Panc1 (cell line): ENCODE results near the gene EIF2D.

Source experiments
- POLR2AphosphoS5 ChIP-seq: IDR thresholded peaks from 2 replicates; pipeline ENCODE4 v1.6.1; 2012; ENCODE audit warnings: mild to moderate bottlenecking, low read depth, low read length, moderate library complexity
- REST ChIP-seq, 2 experiments: IDR thresholded peaks; 2 replicates each; pipeline ENCODE4 v1.6.1; 2011 to 2012; ENCODE audit warnings: low read depth in 2 of 2, control low read depth in 1 of 2, low read length in 1 of 2, mild to moderate bottlenecking in 1 of 2, moderate library complexity in 1 of 2; ENCODE audit not compliant: insufficient read depth in 1 of 2
- SIN3A ChIP-seq: IDR thresholded peaks from 2 replicates; pipeline ENCODE4 v1.6.1; 2012; ENCODE audit warnings: low read depth, mild to moderate bottlenecking, low read length, moderate library complexity, borderline replicate concordance; ENCODE audit not compliant: insufficient read depth
- TCF7L2 ChIP-seq: IDR thresholded peaks from 2 replicates; pipeline ENCODE4 v1.6.1; 2011; ENCODE audit warnings: mild to moderate bottlenecking, low read depth, low read length, inconsistent platforms
- TF ChIP-seq, protein P1 (sequence below): fragments of 450-650 bp; IDR thresholded peaks from 2 replicates; pipeline ENCODE4 v1.5.1; 2017; ENCODE audit warnings: mild to moderate bottlenecking

DNA sequence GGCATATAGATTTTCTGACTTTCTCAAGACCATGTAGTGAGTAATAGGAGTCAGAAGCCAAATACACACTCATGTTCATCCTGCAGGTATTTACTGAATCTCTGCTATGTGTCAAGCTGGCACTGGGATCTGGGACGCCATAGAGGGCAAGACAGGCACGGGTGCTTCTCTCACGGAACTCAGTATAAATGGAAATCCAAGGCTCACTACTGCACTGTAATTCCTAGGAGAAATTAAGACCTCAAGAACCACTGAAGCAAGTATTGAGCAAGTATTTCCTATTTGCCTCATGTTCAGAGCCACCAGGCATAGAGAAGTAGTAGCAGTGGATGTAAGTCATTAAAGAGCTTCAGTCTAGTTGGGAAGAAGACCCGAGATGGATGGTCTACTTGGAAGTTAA lies 38.9 kb downstream of the EIF2D start:
- TF ChIP-seq, protein P1, sequence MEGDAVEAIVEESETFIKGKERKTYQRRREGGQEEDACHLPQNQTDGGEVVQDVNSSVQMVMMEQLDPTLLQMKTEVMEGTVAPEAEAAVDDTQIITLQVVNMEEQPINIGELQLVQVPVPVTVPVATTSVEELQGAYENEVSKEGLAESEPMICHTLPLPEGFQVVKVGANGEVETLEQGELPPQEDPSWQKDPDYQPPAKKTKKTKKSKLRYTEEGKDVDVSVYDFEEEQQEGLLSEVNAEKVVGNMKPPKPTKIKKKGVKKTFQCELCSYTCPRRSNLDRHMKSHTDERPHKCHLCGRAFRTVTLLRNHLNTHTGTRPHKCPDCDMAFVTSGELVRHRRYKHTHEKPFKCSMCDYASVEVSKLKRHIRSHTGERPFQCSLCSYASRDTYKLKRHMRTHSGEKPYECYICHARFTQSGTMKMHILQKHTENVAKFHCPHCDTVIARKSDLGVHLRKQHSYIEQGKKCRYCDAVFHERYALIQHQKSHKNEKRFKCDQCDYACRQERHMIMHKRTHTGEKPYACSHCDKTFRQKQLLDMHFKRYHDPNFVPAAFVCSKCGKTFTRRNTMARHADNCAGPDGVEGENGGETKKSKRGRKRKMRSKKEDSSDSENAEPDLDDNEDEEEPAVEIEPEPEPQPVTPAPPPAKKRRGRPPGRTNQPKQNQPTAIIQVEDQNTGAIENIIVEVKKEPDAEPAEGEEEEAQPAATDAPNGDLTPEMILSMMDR = no peak
- TF ChIP-seq REST (IDR thresholded peaks at IDR 0.05; ENCODE audit: insufficient read depth in 1 of 2, low read depth in 2 of 2, low read length in 1 of 2) = no peak
- no peak for TF ChIP-seq POLR2AphosphoS5
- no peak for TF ChIP-seq SIN3A
- TF ChIP-seq TCF7L2 = no peak
